GM21381 (cell line): ENCODE measurements around the gene ERBB4.
"Not testable (repeated sequence)": the region's sequence is repeated elsewhere in the genome, so short reads cannot be mapped to it uniquely, and the experiment has no call there.

Source experiments
- ATAC-seq: cut with Tn5 transposase; IDR thresholded peaks from one replicate; pipeline ENCODE4 v1.9.1; 2021; ENCODE audit warnings: mild to moderate bottlenecking, moderate library complexity; ENCODE audit not compliant: unreplicated experiment

ERBB4 gene

GRCh38 chr2:212237350-212238095 is 301.1 kb downstream of the ERBB4 start:
- ATAC-seq, result no peak

DNA sequence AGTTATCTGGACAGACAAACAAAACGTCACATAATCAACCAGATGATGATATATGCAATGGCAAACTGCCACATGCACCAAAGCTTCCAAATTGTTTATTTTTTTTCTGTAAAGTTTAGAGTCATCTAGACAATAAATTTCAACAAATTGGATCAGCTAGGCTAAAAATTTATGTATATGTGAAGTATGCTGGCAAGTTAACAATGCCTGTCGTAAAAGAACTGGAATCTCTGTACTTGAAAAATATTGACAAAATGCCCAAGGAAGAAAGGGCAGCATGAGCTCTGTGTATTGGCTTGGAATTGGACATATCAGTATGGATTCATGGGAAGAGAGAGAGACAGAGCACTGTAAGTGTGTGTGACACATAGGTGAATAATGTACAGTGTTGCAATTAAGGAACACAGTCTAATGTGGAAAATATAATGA is 309.8 kb downstream of the ERBB4 start:
- no peak for ATAC-seq

DNA sequence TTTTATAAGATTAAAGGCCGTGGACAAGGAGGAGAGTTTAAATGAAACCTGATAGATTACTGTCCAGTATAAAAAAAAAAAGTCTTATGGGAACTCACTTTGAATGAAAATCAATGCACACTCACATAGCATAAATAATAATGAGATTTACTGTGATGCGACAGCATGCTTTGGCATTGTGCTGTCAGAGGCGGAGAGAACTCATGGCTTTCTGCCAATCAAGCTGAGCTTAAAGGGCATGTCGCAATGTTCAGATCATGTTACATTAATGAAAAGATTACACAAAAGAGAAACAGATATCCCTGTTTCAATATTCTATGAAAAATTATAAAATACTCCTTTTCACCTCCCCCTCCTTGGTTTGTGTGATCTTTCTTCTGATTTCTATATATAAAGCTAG is 310.8 kb downstream of the ERBB4 start:
- ATAC-seq, result no peak

DNA sequence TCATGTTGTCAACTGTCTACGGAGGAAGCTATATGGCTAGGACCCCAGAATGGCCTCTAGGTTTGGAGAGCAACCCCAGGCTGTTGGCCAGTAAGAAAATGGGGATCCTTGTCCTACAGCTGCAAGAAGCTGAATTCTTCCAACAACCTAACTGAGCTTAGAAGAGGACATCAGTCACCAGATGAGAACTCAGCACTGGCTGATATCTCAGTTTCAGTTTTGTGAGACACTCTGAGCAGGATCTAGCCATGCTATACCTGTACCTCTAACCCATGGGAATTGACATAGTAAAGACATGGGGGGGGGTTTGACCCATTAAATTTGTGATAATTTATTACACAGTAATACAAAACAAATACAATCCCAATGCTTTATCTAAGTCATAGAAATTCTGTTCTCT is 312.5 kb downstream of the ERBB4 start:
- ATAC-seq, result no peak

- no peak for ATAC-seq
Measured at GRCh38 chr2:212223696-212224095, 314.9 kb downstream of the ERBB4 start.

DNA sequence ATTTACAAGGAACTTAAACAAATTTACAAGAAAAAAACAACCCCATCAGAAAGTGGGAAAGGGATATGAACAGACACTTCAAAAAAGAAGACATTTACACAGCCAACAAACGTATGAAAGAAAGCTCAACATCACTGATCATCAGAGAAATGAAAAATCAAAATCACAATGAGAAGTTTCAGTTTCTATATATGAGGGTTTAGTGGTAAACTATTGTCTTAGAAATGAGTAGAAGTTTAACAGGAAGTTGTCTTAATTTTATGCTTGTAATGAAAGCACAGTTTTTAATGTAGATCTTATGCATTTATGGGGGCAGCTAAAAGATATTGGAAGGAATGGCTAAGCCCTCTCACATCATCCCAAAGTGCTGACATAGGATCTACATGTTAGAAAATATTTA is 325.4 kb downstream of the ERBB4 start:
- peak; percentile 68 for ATAC-seq

- ATAC-seq, result no peak
Measured at GRCh38 chr2:212208467-212208866, 330.1 kb downstream of the ERBB4 start.

DNA sequence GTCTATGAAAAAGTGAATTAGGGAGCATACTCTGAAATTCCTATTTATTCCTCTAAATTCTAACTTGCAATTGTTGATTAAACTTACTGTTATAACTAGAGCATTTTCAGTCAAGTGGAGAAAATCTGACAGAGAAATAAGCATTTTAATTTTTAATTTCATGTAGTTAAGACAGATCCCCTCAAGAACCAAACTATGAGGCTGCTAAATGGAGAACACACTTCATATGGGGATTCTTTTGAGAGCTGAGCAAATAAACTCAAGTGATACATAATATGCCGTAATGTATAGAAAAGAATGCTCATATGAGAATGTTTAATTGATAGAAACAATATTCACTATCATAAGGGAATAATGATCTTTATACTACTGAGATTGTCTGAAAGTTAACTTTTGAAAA is 340.8 kb downstream of the ERBB4 start:
- ATAC-seq, result no peak

DNA sequence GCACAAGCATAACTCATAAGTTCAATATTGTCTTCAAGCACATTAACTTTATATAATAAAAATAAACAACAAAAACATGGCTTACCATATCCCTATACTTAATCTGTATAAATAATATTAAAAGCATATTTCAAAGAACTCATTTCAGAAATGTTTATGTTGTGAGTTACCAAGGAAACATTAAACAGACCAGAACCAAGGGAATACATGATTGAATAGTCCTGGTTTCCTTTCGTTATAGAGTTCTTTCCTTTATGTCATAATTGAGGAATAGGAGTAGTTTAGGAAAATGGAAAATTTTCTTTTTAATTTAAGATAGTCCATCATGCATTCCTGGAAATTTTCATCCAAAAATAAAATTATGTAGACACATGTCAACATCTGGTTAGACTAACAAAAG is 343.0 kb downstream of the ERBB4 start:
- no peak for ATAC-seq

- ATAC-seq, result no peak
Measured at GRCh38 chr2:212194396-212194795, 344.2 kb downstream of the ERBB4 start.

DNA sequence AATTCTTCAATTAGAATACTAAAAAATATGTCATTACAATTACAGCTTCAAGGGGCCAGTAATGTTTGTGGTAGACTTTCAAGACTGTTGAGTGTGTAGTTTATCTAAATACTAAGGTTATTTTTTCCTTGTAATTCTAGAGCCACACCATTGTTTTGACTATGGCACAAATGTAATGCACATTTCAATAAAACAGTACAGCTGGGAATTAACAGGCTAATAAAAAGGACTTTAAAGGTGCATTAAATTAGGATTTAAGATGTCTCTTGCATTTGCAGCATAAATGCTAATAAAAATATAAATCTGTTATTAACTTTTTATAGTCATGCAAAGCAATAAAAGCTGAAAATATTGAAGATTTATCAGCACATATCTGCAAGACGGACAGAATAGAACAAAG is 344.8 kb downstream of the ERBB4 start:
- ATAC-seq, result no peak

GRCh38 chr2:212193056-212193455 is 345.5 kb downstream of the ERBB4 start:
- no peak for ATAC-seq

- not testable (repeated sequence) for ATAC-seq
Measured at GRCh38 chr2:212191438-212191837, 347.2 kb downstream of the ERBB4 start.

- no peak for ATAC-seq
Measured at GRCh38 chr2:212186166-212186565, 352.4 kb downstream of the ERBB4 start.

DNA sequence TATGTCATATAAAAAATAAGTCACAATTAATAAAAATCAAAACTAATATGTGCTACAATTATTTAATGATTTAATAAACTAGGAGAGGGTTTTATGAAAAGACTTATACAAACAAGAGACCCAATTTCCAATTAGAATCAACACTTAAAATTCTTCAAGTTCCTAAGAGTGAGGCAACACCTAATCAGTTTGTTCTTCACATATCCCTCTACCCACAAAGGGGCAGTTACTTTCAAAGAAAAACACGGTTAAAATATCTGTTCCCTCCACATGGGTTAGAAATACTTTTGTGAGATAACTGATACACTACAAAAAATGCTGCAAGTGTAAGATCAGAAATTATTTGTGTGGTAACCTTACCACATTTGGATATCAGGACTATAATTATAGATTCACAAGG is 357.0 kb downstream of the ERBB4 start:
- no peak for ATAC-seq

- ATAC-seq, result no peak
Measured at GRCh38 chr2:212180408-212181083, 358.1 kb downstream of the ERBB4 start.

DNA sequence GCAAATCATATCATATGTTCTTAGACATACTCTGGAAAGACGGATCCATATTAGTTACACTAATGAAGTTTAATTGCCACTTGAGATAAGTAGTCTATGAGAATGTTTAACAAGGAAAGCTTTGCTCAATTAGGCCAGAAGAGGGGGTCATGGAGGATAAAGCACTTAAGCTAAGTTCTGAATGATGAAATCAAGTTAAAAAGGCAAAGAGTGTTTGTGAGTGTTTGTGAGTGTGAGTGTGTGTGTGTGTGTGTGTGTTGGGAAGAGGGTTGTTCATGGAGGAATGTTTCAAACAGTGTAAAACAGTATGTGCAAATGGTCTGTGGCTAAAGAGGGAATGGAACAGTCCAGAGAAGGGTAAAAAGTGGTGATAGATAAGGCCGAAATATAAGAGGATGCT is 360.9 kb downstream of the ERBB4 start:
- no peak for ATAC-seq

GRCh38 chr2:212176151-212176550 is 362.5 kb downstream of the ERBB4 start:
- ATAC-seq, result no peak

DNA sequence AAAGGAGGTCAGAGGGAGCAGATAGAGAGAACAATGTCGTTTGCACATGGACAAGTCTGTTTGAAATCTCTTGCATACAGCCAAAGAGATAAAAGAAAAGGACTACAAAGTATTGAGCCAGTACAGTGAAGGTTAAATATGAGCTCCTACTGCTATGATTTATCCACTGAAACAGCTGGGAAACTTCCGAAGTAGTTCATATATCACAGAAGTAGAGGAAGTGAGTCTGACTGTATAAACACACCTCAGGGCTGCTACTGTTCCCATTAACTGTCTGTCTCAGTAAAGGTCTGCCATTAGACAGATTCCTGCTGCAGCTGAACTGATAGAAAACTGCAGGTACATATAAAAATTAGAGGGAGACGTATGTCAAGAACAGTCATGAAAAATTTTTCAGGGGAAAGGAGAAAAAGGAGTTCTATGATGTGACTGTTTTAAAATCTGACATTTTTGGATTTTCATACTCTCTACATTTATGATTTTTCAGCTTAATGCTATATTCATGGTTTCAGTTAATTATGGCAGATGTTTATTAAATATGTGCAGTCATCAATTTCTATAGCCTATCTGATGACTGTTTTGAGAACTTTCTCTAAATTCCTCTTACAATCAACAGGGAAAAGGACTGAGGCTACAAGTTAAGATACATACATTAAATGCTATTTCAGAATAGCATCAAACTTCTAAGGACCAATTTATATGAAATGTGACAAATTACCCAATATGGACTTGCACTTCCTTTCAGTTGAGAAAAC is 364.7 kb downstream of the ERBB4 start:
- no peak for ATAC-seq

DNA sequence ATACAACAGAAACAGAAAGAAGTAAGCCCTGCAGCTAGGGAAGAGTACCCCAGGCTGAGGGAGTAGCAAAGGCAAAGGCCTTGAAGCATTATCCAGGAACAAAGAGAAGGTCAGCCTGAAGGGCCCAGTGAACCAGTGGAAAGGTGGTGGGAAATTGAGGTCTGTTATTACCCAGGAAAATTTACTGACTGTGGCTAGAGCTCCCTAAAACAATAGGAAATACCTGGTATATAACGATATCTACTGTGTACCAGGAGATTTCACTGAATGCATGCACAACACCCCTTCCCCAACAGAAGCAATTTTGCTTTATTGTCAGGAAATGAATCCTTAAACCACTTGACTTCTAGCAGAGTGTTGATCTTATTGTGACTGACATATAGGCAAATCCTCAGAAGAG is 365.3 kb downstream of the ERBB4 start:
- no peak for ATAC-seq

- ATAC-seq, result no peak
Measured at GRCh38 chr2:212170382-212170781, 368.2 kb downstream of the ERBB4 start.

- ATAC-seq, result no peak
Measured at GRCh38 chr2:212158081-212158480, 380.5 kb downstream of the ERBB4 start.
